Fibroblast of lung (primary cell): ENCODE results near the gene CCDC187. TPM values are rescaled to one million over a fixed set of nuclear protein-coding genes. Genes with fewer than 3 reads are reported as not detected.

Experiments used
- DNase-seq, 2 donors: peaks; one replicate each; pipeline versions ENCODE4 v3.0.0 to v3.0.0-alpha.2; 2010; ENCODE audit warnings: low read depth in 2 of 2
- H2AFZ ChIP-seq: 2 replicates; pipeline ENCODE4 v1.5.1; 2012; ENCODE audit warnings: low read length, control low read depth, inconsistent platforms
- H3K27ac ChIP-seq: 2 replicates; pipeline ENCODE4 v1.5.1; 2011; ENCODE audit warnings: low read length, control low read depth; ENCODE audit not compliant: insufficient read depth
- H3K27me3 ChIP-seq: 2 replicates; pipeline ENCODE4 v1.5.1; 2011; ENCODE audit warnings: mild to moderate bottlenecking, low read length; ENCODE audit not compliant: control insufficient read depth, insufficient read depth
- H3K36me3 ChIP-seq: 2 replicates; pipeline ENCODE4 v1.5.1; 2011; ENCODE audit warnings: low read length; ENCODE audit not compliant: control insufficient read depth, insufficient read depth
- H3K4me1 ChIP-seq: 2 replicates; pipeline ENCODE4 v1.5.1; 2011; ENCODE audit warnings: low read length; ENCODE audit not compliant: control insufficient read depth, insufficient read depth; ENCODE audit errors: extremely low read depth
- H3K4me2 ChIP-seq: 2 replicates; pipeline ENCODE4 v1.5.1; 2011; ENCODE audit warnings: low read length, control low read depth; ENCODE audit not compliant: insufficient read depth; ENCODE audit errors: extremely low read depth
- H3K4me3 ChIP-seq, 4 experiments: fragments of 200-600 bp in 1 of 4; sonication (generic) in 1 of 4; replicated peaks in 1 of 4; 2 replicates each; pipeline ENCODE4 v1.5.1; 2011 to 2016; ENCODE audit warnings: low read length in 4 of 4, low read depth in 3 of 4, mild to moderate bottlenecking in 3 of 4, control low read depth in 2 of 4, inconsistent platforms in 1 of 4, mixed read lengths in 1 of 4; ENCODE audit not compliant: insufficient read depth in 1 of 4; ENCODE audit errors: control extremely low read depth in 1 of 4
- H3K79me2 ChIP-seq: 2 replicates; pipeline ENCODE4 v1.5.1; 2012; ENCODE audit warnings: mild to moderate bottlenecking, low read length, inconsistent platforms; ENCODE audit not compliant: control insufficient read depth, insufficient read depth
- H3K9ac ChIP-seq: 2 replicates; pipeline ENCODE4 v1.5.1; 2011; ENCODE audit warnings: mild to moderate bottlenecking, low read length, control low read depth; ENCODE audit not compliant: insufficient read depth
- H3K9me3 ChIP-seq: 2 replicates; pipeline ENCODE4 v1.5.1; 2012; ENCODE audit warnings: low read depth, low read length; ENCODE audit not compliant: control insufficient read depth, insufficient read depth
- H4K20me1 ChIP-seq: 2 replicates; pipeline ENCODE4 v1.5.1; 2011; ENCODE audit warnings: low read length; ENCODE audit not compliant: control insufficient read depth, insufficient read depth; ENCODE audit errors: extremely low read depth
- EZH2 ChIP-seq: IDR thresholded peaks from 2 replicates; pipeline ENCODE4 v1.5.1; 2012; ENCODE audit warnings: low read length, control low read depth, mild to moderate bottlenecking; ENCODE audit errors: missing control alignments
- polyA plus RNA-seq, 2 donors: library from polyadenylated mRNA; depleted of rRNA in 1 of 2; stranded (reverse) in 1 of 2; unstranded in 1 of 2; fragments of >200 nt; gene quantifications; 2 replicates each; pipeline ENCODE4 v1.2.1, GENCODE V29; 2011 to 2012; ENCODE audit warnings: missing spikeins in 1 of 2
- total RNA-seq: library from RNA; depleted of rRNA; stranded (reverse); fragments of >200 nt; gene quantifications from 2 replicates; pipeline ENCODE4 v1.2.1, GENCODE V29; 2014
- TF ChIP-seq, protein P1 (sequence below), 2 donors: IDR thresholded peaks in 1 of 2; conservative IDR thresholded peaks in 1 of 2; 1 replicate in 1 of 2; 2 replicates in 1 of 2; pipeline ENCODE4 v1.5.1; 2011 to 2012; ENCODE audit warnings: low read length in 2 of 2, control low read depth in 1 of 2, inconsistent platforms in 1 of 2, low read depth in 1 of 2, mild to moderate bottlenecking in 1 of 2

The CCDC187 gene
- total and polyA plus RNA-seq, 2 donors (not counting 1 experiment from before 2014, with no cell fraction given) = not detected

DNA sequence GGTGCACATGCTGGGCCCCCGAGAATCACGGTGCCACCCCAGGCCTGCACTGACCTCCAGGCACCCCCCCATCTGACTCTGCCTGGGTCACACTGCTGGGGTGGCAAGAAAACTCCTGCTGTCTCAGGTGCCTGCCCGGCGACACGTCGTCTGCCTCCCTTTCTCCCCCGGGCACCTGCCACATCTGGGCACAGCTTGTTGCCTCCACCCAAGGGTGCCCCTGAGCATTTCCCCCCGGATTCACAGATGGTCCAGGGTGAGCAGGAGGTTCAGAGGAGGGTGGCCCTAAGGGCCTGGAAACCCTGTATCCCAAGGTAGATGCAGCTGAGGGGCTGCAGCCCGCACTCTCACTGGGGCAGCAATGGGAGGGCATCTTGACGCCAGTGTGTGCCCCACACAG is 43.4 kb downstream of the CCDC187 start:
- H3K4me1 ChIP-seq = no peaks in the 10 kb centered on the region
- no peak overlapping the region for H3K27ac ChIP-seq
- no peak for DNase-seq
- no peak overlapping the region for H2AFZ ChIP-seq
- H3K4me2 ChIP-seq = no peak overlapping the region
- no peak overlapping the region for H3K9ac ChIP-seq
- H4K20me1 ChIP-seq = no peaks in the 10 kb centered on the region
- no peaks in the 10 kb centered on the region for H3K79me2 ChIP-seq
- no peaks in the 10 kb centered on the region for H3K36me3 ChIP-seq
- H3K27me3 ChIP-seq = no peaks in the 10 kb centered on the region
- H3K9me3 ChIP-seq = no peaks in the 10 kb centered on the region
- no peak overlapping the region for H3K4me3 ChIP-seq
- no peak for TF ChIP-seq EZH2
- TF ChIP-seq, protein P1, sequence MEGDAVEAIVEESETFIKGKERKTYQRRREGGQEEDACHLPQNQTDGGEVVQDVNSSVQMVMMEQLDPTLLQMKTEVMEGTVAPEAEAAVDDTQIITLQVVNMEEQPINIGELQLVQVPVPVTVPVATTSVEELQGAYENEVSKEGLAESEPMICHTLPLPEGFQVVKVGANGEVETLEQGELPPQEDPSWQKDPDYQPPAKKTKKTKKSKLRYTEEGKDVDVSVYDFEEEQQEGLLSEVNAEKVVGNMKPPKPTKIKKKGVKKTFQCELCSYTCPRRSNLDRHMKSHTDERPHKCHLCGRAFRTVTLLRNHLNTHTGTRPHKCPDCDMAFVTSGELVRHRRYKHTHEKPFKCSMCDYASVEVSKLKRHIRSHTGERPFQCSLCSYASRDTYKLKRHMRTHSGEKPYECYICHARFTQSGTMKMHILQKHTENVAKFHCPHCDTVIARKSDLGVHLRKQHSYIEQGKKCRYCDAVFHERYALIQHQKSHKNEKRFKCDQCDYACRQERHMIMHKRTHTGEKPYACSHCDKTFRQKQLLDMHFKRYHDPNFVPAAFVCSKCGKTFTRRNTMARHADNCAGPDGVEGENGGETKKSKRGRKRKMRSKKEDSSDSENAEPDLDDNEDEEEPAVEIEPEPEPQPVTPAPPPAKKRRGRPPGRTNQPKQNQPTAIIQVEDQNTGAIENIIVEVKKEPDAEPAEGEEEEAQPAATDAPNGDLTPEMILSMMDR (conservative IDR thresholded peaks at IDR 0.05 in 1 of 2, IDR thresholded peaks at IDR 0.05 in 1 of 2; ENCODE audit: low read depth in 1 of 2, low read length in 2 of 2) = no peak

DNA sequence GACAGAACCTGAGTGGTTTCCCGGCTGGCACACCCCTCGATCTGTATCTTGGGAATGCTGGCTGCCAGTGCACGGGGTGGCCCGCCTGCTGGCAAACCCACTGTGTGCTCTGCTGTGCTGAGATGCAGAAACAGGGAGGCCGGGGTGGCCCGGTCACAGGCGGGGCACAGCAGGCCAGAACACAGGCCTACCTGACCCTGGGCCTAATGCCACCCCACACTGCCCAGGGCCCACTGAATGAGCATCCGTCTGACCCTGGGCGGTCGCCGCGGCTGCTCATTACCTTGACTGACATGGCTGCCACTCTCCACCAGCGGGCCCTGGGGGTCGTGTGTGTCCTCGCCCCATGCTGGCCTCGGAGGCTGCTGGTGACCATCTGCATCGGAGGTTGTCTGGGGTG is 44.1 kb downstream of the CCDC187 start:
- H3K4me1 ChIP-seq = peaks cover 2% of the 10 kb centered on the region
- DNase-seq = no peak
- no peaks in the 10 kb centered on the region for H3K79me2 ChIP-seq
- H2AFZ ChIP-seq = no peak overlapping the region
- H3K4me3 ChIP-seq = no peak overlapping the region
- no peaks in the 10 kb centered on the region for H3K9me3 ChIP-seq
- no peaks in the 10 kb centered on the region for H4K20me1 ChIP-seq
- H3K27ac ChIP-seq = no peak overlapping the region
- TF ChIP-seq, protein P1 (conservative IDR thresholded peaks at IDR 0.05 in 1 of 2, IDR thresholded peaks at IDR 0.05 in 1 of 2; ENCODE audit: low read depth in 1 of 2, low read length in 2 of 2) = no peak
- no peak for TF ChIP-seq EZH2
- H3K27me3 ChIP-seq = no peaks in the 10 kb centered on the region
- no peaks in the 10 kb centered on the region for H3K36me3 ChIP-seq
- no peak overlapping the region for H3K9ac ChIP-seq
- H3K4me2 ChIP-seq = no peak overlapping the region

DNA sequence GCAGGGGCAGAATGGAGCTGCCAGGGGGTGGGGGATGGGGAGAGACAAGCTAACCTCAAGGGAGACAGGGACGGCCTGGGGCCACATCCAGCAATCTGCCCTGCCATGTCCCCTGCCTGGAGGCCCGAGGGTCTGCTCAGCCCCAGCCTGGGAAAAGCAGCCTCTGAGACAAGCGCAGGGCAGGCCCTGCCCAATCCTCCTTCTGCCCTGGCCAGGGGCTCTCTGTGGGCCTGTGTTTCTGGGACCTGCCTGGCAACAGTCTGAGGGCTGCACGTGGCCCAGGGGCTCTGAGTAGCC is 44.4 kb downstream of the CCDC187 start:
- Histone ChIP-seq H3K4me2 (no peak overlapping the region), H3K27me3 (no peaks in the 10 kb centered on the region), H3K27ac (no peak overlapping the region), H3K4me1 (peaks cover 2% of the 10 kb centered on the region), H2AFZ (no peak overlapping the region), H3K9ac (no peak overlapping the region), H3K36me3 (no peaks in the 10 kb centered on the region), H4K20me1 (no peaks in the 10 kb centered on the region), H3K79me2 (no peaks in the 10 kb centered on the region), H3K9me3 (no peaks in the 10 kb centered on the region), H3K4me3 (no peak overlapping the region)
- TF ChIP-seq, protein P1 (conservative IDR thresholded peaks at IDR 0.05 in 1 of 2, IDR thresholded peaks at IDR 0.05 in 1 of 2; ENCODE audit: low read depth in 1 of 2, low read length in 2 of 2) = no peak
- TF ChIP-seq EZH2 = no peak
- DNase-seq = no peak
